ENCODE results near the gene PRELP. TPM values are rescaled to one million over a fixed set of nuclear protein-coding genes. Genes with fewer than 3 reads are reported as not detected.

The PRELP gene
- total RNA-seq, 1 experiment from 2014 or later = not detected

DNA sequence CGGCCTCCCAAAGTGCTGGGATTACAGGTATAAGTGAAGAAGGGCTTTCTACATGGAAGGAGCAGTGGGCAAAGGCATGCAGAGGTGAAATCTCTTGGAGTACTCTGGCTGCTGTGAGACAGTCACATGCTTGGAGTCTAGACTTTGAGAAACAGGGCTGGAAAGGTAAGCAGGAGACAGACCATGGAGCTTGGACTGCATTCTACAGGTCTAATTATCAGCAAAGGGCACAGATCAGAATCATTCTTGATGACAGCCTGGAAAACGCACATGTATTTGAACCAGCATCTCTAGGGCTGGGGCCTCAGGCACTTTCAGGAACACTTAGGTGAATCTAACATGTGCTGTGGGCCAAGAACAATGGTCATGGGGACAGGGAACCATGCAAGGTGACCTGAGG is 7.3 kb upstream of the PRELP start:
- in situ Hi-C loops (cut with HindIII; ENCODE audit: low pct_unique_long_range_greater_than_20kb, low sequenced_read_pairs) = no loop called here
- no peak for DNase-seq (ENCODE audit: low read depth)

DNA sequence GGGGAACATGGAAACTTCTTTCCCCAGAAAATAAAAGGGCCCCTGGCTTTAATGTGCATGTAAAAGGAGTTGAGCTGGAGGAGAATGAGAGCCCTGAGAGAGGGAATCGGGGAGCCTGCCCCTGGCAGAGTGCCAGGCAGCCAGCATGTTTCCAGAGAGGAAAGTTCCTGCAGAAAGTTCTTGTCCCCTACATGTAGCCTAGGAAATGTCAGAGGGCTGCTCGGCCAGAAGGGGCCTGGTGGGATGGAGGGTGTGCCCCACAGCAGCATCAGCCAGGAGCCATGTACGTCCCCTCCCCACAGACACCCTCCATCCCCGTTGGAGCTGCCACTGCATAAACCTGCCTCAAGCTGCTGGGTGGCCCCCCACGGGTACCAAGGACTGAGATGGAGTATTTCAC is 5.4 kb upstream of the PRELP start:
- in situ Hi-C loops (cut with HindIII; ENCODE audit: low pct_unique_long_range_greater_than_20kb, low sequenced_read_pairs) = no loop called here

DNA sequence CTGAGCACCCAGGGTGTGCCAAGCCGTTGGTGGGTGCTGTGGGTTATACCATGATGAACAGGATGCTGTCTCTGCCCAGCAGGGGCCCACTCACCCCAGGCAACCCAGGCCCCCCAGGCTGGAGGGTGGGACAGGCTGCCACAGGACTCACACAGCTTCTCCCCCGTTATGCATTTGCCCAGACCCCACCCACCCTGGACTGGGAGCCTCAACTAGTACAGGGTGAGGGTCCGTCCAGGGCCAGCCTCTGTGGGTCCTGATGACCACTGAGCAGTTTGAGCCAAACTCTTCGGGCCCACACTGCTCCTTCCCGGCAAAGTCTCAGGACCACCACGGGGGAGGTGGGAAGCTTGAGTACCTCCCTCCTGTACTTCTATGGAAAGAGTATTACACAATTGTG is 3.8 kb upstream of the PRELP start:
- in situ Hi-C loops (cut with HindIII; ENCODE audit: low pct_unique_long_range_greater_than_20kb, low sequenced_read_pairs) = no loop called here
- no peak for DNase-seq (ENCODE audit: low read depth)

More for the DNA sequence above, 5.4 kb upstream of the PRELP start:
- DNase-seq (ENCODE audit: low read depth) = no peak

DNA sequence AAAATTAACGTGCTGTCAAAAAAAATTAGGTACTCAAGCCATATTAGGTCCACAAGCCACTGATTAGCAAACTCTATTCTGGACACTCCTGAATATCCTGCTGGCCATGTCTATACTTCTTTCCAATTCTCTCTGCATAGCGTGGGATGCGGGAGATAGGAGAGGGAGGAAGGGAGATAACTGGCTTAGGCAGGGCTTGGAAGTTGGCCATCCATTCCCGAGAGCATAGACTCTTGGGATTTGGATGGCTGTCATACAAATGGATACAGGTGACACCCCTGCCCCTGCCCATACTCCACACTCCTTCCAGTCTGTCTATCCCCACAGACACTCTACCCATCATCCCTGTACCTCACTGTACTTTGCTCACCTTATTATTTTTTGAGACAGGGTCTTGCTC is 2.3 kb upstream of the PRELP start:
- in situ Hi-C loops (cut with HindIII; ENCODE audit: low pct_unique_long_range_greater_than_20kb, low sequenced_read_pairs) = no loop called here
- DNase-seq (ENCODE audit: low read depth) = no peak

DNA sequence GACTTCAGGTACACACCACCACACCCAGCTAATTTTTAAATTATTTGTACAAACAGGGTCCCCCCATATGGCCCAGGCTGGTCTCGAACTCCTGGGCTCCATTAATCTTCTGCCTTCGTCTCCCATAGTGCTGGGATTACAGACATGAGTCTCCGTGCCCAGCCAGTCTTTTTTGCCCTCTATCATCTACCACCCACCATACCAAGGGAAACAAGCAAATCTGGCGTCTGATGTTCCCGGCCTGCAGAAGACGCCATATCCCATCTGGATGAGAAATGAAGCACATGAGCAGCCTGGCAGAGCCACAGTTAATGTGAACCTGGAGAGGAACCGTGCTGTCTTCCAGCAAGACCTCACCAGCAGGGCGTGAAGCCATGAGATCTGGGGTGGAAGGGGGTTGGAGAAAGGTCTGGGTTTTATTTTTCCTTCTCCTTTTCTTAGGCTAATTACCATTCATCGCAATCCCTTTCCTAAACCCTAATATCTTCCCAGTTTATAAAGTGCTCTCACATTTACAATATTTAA is 1.8 kb upstream of the PRELP start:
- in situ Hi-C loops (cut with HindIII; ENCODE audit: low pct_unique_long_range_greater_than_20kb, low sequenced_read_pairs) = no loop called here
- DNase-seq (ENCODE audit: low read depth) = no peak

DNA sequence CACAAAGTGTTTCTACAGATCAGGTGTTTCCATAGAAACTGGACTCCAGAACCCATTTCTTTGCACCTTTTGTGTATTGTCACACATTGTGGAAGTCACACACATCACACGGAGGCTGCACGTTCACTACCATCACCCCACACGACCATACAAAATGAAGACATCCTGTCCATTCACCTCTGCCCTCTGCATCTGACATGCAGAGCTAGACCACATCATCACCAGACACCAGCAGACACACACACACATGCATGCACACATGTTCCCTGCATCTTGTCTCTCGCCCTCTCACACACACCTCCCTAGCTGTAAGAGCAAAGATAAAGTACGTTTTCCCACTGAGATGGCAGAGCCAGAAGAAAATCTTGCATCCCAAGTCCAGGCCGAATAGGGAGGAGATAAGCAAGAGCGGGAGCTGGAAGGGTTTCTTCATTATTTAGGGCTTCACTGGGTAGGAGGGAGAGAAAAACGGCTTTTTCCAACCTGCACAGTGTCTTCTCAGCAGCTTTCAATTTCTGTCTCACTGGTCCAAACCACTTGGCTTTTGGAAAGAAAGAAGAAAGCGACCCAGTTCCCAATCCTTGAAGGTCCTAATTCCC is 709 bp downstream of the PRELP start:
- DNase-seq (ENCODE audit: low read depth) = no peak
- in situ Hi-C loops (cut with HindIII; ENCODE audit: low pct_unique_long_range_greater_than_20kb, low sequenced_read_pairs) = no loop called here

DNA sequence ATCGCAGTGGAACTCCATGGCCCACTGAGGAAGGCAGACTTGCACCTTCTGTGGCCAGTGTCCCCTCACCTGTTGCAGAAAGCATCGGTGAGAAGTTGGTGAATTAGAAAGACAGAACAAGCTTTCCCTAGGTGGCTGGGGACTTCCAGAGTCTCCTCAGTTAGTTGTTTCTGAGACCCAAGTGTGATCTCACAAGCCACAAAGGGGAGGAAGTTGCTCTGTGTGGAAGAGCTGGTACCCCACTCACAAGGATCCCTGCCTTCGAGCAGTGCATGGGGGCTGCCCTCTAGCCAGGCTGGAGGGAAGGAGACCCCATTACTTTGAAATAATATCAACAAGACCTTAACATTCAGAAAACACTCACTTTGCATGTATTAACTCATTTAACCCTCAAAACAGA is 2.1 kb downstream of the PRELP start:
- no peak for DNase-seq (ENCODE audit: low read depth)
- in situ Hi-C loops (cut with HindIII; ENCODE audit: low pct_unique_long_range_greater_than_20kb, low sequenced_read_pairs) = no loop called here

DNA sequence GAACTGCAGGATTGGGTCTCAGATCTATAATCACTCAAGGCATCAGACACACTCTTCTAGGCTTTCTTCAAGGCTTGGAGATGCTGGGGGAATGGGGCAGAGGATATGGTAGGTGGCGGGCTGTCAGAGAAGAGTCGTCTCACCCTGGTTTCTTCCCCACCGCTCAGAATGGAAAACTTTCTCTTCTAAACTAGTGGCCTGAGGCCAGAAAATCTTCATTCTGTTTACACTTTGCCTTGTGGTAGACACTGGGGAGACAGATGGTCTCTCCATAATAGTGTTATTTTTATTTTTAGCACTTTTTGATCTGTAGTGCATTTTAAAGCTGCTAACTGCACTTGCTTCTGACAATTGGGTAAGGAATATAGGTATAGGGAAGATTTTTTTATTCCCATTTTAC is 2.6 kb downstream of the PRELP start:
- no peak for DNase-seq (ENCODE audit: low read depth)
- in situ Hi-C loops (cut with HindIII; ENCODE audit: low pct_unique_long_range_greater_than_20kb, low sequenced_read_pairs) = no loop called here

DNA sequence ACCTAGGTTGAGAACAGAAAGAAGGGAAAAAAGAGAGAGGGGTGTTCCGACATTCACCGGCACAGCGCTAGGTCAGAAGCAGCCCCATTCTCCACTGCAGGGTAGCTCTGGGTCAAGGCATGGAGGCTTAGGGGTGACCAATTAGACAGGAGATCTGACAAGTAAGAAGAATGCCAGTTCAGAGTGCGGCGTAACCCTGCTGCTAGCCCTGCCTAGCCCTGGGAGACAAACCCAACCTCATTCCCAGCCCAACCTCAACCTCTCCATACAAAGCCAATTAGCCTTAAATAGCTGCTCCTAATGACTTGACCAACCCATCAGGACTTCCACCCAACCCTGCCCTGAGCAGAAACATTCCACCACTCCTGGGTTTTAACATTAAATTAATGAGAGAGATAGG is 3.4 kb downstream of the PRELP start:
- in situ Hi-C loops (cut with HindIII; ENCODE audit: low pct_unique_long_range_greater_than_20kb, low sequenced_read_pairs) = no loop called here
- DNase-seq (ENCODE audit: low read depth) = no peak

DNA sequence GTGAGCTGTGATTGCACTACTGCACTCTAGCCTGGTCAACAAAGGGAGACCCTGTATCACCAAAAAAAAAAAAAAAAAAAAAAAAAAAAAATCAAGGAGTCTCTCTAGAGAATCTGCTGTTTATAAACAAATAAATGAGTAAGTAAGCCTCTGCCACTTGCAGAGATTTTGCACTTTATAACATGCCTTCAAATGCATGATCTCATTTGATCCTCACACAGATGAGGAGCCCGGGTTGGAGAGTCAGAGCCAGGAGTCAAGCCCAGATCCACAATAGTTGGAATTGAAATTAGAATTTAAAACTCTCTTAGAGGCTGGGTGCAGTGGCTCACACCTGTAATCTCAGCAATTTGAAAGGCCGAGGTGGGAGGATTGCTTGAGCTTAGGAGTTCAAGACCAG is 4.0 kb downstream of the PRELP start:
- DNase-seq (ENCODE audit: low read depth) = no peak

DNA sequence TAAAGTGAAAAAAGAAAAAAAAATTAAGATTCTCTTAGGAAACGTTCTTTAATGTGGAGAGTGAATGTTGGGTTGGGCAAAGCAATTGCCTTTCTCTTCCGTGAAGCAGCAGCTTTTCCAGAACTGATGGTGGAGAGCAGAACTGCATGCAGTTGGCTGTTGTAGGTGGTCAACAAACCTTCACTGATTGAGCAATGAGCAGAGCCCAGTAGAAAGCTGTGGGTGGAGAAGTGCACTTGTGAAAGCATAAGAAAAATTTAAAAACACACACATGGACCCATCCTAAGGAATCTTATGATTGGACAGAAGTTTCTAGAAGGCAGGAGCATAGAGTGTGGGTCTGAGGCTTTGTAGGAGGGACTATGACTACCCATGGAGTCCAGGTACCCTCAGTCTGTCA is 4.5 kb downstream of the PRELP start:
- in situ Hi-C loops (cut with HindIII; ENCODE audit: low pct_unique_long_range_greater_than_20kb, low sequenced_read_pairs) = no loop called here
- no peak for DNase-seq (ENCODE audit: low read depth)

More for the DNA sequence above, 4.0 kb downstream of the PRELP start:
- in situ Hi-C loops (cut with HindIII; ENCODE audit: low pct_unique_long_range_greater_than_20kb, low sequenced_read_pairs) = no loop called here

DNA sequence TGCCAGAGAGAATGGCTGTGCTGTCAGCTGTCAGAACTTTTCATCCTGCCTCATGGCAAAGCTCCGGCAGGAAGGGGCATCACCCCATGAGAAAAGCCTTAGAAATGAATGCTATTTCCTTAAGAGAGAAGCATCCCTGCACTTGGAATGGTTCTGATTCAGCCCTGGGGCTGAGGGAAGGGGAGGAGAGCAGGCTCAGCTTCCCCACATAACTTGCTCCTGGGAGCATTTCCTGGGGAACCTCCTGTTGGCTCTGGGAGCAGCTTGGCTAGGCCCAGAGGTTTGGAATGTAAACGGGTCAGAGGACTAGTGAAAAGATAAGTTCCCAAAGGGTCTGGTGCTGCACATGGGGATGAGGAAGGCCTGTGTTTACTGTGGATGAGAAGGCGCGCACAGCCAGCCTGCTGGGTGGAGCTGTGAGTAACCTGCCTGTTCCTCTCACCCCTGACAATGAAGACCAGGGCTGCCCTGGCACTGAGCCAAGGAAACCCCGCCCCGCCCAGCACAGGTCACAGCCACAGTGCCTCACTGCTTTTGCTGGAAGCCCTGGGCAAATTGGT is 5.0 kb downstream of the PRELP start:
- in situ Hi-C loops (cut with HindIII; ENCODE audit: low pct_unique_long_range_greater_than_20kb, low sequenced_read_pairs) = no loop called here
- DNase-seq (ENCODE audit: low read depth) = peak; percentile 69

DNA sequence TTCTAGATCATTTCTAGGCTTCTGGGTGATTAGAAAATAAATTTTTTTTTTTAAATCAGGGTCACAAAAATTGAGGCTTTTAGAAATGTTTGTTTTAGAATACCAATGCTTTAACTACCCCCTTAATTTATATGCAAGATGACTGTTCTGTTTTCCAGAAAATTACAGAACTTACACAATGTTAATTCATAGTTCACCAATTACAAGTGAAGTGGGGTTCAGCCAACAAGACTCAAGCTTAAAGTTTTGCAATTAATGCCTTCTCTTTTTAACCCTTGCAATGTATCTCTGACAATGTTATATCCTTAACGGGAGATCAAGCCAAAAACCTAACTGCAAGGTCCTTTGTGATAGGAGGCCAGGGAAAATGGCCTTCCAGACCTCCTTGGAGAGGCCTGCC is 5.6 kb downstream of the PRELP start:
- DNase-seq (ENCODE audit: low read depth) = no peak
- in situ Hi-C loops (cut with HindIII; ENCODE audit: low pct_unique_long_range_greater_than_20kb, low sequenced_read_pairs) = no loop called here

DNA sequence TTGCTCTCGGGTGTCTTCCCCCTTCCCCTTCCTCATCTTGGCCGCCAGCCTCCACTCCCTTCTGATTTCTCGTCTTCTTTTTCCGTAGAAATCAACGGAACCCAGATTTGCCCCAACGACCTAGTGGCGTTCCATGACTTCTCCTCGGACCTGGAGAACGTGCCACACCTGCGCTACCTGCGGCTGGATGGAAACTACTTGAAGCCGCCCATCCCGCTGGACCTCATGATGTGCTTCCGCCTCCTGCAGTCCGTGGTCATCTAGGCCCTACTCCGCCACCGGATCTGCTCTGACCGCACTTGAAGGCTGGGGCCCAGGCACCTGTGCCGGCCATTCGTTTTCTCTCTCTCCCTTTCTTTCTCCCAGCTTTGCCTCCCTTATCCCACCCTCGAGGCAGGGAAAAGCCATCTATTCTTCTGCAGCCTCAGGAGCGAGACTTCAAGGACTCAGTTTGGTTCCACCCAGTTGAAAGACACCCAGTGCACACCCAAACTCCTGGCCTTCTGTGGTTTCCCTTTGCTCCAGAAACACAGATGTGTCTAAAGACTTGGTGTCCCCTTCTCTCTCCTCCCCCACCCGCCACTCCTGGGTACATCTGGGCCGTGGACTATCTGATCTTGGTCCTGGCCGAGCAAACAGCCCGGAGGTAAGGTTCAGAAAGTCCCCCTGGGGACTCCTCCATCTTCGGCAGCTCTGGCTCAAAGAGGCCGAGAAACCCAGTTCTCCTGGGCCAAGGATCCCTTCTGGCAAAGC is 11.2 kb downstream of the PRELP start:
- in situ Hi-C loops (cut with HindIII; ENCODE audit: low pct_unique_long_range_greater_than_20kb, low sequenced_read_pairs) = no loop called here
- DNase-seq (ENCODE audit: low read depth) = no peak

DNA sequence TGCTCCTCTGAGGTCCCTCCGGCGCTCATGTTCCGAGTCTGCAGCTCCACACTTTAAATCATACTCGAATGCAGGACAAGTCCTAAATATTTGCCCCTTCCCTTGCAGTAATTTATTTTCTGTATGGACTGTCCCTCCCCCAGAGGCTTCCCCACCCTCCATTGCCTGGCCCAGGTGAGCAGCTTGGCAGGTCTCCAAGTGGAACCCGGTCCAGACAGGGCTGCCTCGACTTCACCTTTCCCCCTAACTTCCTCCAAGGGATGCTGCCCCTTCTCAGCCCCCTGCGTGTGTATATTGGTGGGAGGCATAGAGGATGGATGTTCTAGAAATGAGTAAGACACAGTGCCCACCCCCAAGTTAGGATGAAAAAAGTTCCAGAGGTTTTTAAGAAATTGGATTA is 12.9 kb downstream of the PRELP start:
- in situ Hi-C loops (cut with HindIII; ENCODE audit: low pct_unique_long_range_greater_than_20kb, low sequenced_read_pairs) = no loop called here
- no peak for DNase-seq (ENCODE audit: low read depth)

DNA sequence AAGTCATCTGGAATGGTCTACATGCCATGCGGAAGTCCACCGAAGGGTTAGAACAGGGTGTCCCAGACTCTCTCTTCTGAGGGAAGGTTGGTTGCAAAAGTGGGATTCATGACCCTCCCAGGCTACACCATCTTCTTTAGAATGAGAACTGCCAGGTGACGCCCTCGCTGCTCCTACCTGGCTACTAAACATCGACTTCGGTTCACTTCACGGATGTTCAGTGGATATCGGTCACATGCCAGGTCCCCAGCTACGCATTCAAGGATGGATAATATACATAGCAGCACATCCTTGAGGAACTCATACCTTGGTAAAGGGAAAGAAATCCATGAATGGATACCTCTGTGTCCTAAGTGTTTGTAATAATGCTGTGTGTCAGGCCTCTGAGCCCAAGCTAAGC is 15.0 kb downstream of the PRELP start:
- DNase-seq (ENCODE audit: low read depth) = no peak
- in situ Hi-C loops (cut with HindIII; ENCODE audit: low pct_unique_long_range_greater_than_20kb, low sequenced_read_pairs) = no loop called here

DNA sequence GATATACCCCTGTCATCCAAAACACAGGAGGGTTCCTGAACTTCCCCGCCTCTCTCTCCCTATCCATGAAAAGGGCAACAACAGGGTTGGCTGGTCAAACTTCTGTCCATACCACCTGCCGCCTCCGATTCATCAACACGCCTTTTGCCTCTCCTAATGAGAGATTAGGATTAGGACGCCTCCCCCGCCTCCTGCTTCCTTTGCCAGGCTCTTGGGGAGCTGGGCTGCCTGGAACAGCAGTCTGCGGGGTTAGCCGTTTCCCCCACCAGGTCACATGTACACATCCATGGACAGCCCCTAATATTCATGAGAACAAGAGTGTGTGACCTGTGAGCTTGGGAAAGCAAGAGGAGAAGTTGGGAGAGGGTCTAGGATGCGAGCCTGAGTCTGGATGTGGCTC is 16.1 kb downstream of the PRELP start:
- DNase-seq (ENCODE audit: low read depth) = no peak
- in situ Hi-C loops (cut with HindIII; ENCODE audit: low pct_unique_long_range_greater_than_20kb, low sequenced_read_pairs) = no loop called here

DNA sequence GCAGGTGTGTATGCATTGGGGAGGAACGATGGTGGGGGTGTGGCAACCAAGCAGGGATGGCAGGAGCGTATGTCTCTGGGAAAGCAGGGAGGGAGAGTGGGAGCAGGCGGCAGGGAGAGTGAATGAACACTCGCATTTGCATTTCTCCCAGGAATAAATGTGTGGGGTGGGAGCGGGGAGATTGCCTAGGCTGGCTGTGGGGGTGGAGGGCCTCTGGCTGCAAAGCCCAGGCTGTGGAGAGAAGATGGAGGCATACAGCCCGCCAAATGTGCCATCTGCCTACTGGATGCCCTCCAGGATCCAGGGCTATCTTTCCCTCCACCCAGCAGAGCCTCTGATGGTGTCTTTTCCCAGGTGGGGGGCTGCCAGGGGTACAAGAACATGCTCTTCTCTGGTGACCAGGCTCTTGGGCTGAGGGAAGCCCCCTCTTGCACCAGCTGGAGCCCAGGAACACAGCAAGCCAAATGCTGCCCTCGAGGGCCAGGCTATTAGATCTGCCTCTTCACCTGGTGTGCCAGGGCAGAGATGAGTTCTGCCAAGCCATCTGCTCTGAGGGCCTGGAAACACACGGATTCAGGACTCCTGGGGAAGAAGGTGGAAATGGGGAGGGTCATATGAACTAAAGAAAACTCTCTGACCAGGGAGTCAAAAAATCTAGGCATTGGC is 16.6 kb downstream of the PRELP start:
- in situ Hi-C loops (cut with HindIII; ENCODE audit: low pct_unique_long_range_greater_than_20kb, low sequenced_read_pairs) = no loop called here
- no peak for DNase-seq (ENCODE audit: low read depth)

DNA sequence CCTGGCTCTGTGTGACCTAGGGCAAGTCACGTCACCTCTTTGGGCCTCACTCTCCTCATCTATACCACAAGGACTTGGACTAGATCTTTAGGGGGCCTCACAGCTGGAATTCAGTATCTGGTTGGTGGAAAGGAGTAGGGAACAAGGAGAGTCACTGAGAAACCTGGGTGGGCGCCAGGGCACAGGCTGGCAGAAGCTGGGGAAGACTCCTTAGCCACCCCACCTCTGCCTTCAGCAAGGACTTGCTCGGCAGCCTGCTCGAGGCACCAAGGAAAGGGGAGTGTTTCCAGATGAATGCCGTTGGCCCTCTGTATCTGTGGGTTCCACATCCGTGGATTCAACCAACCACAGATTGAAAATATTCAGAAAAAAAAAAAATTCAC is 17.1 kb downstream of the PRELP start:
- DNase-seq (ENCODE audit: low read depth) = no peak
- in situ Hi-C loops (cut with HindIII; ENCODE audit: low pct_unique_long_range_greater_than_20kb, low sequenced_read_pairs) = no loop called here
